Endothelial cell of umbilical vein (primary cell): ENCODE results near the gene EFHD2. TPM values are rescaled to one million over a fixed set of nuclear protein-coding genes. Genes with fewer than 3 reads are reported as not detected.

Experiments
- BruUV-seq: library from RNA; stranded (reverse); fragments of 400-500 nt; replicated peaks from 2 replicates; lab custom pipeline; 2021; lab: Mats Ljungman, UMichigan
- CTCF ChIA-PET: fragments of 300-600, 350-600 bp; sonication (Branson Sonifier 250); formaldehyde crosslinking; loops from one replicate; lab custom pipeline; 2021; ENCODE audit warnings: antibody characterized with exemption, inconsistent platforms; lab: Charles Lee
- POLR2A ChIA-PET: fragments of 300-600, 350-600 bp; sonication (Branson Sonifier 250); formaldehyde crosslinking; loops from one replicate; lab custom pipeline; 2021; ENCODE audit warnings: antibody characterized with exemption, inconsistent platforms; lab: Charles Lee
- DNase-seq: peaks from one replicate; pipeline ENCODE4 v3.0.0-alpha.2; 2011; ENCODE audit warnings: low read depth, low spot score
- FAIRE-seq: peaks from 2 replicates; lab custom pipeline; 2011; peaks lifted over from hg19 to GRCh38; lab: Jason Lieb, UNC
- H2AFZ ChIP-seq: 2 replicates; pipeline ENCODE4 v1.6.0; 2012; ENCODE audit warnings: low read depth, low read length, control low read depth, inconsistent platforms
- H3K27ac ChIP-seq: 2 replicates; pipeline ENCODE4 v1.5.1; 2011; ENCODE audit warnings: low read depth, mild to moderate bottlenecking, control low read depth, low read length, moderate library complexity; ENCODE audit not compliant: insufficient read depth
- H3K27me3 ChIP-seq, 2 experiments: 2 replicates each; pipeline versions ENCODE4 v1.6.0 to v1.6.1; 2011; ENCODE audit warnings: low read length in 2 of 2, mixed read lengths in 1 of 2; ENCODE audit not compliant: control insufficient read depth in 2 of 2, insufficient read depth in 2 of 2
- H3K36me3 ChIP-seq, 2 experiments: 2 replicates in 1 of 2; 3 replicates in 1 of 2; pipeline ENCODE4 v1.5.1; 2011; ENCODE audit warnings: low read length in 2 of 2, mild to moderate bottlenecking in 1 of 2, moderate library complexity in 1 of 2; ENCODE audit not compliant: control insufficient read depth in 2 of 2, insufficient read depth in 2 of 2; ENCODE audit errors: extremely low read depth in 1 of 2
- H3K4me1 ChIP-seq: 3 replicates; pipeline ENCODE4 v1.5.1; 2011; ENCODE audit warnings: mild to moderate bottlenecking, low read length; ENCODE audit not compliant: control insufficient read depth, insufficient read depth; ENCODE audit errors: extremely low read depth
- H3K4me2 ChIP-seq: 2 replicates; pipeline ENCODE4 v1.6.1; 2011; ENCODE audit warnings: low read length, control low read depth, mixed read lengths; ENCODE audit not compliant: insufficient read depth
- H3K4me3 ChIP-seq, 3 experiments: fragments of 200-600 bp in 1 of 3; sonication (generic), shearing (Covaris generic) in 1 of 3; replicated peaks in 1 of 3; 2 replicates each; pipeline ENCODE4 v1.5.1; 2011 to 2016; ENCODE audit warnings: control low read depth in 3 of 3, low read length in 3 of 3, mild to moderate bottlenecking in 2 of 3, inconsistent platforms in 1 of 3, low read depth in 1 of 3, moderate library complexity in 1 of 3; ENCODE audit not compliant: insufficient read depth in 1 of 3
- H3K79me2 ChIP-seq: 2 replicates; pipeline ENCODE4 v1.6.0; 2012; ENCODE audit warnings: low read length, inconsistent platforms; ENCODE audit not compliant: control insufficient read depth, insufficient read depth
- H3K9ac ChIP-seq: replicated peaks from 2 replicates; pipeline ENCODE3; 2011; ENCODE audit warnings: low read length, control low read depth; ENCODE audit not compliant: insufficient read depth; ENCODE audit errors: extremely low read depth
- H3K9me1 ChIP-seq: replicated peaks from 3 replicates; pipeline ENCODE4 v1.6.0; 2011; ENCODE audit warnings: mild to moderate bottlenecking, low read length; ENCODE audit not compliant: control insufficient read depth, insufficient read depth; ENCODE audit errors: extremely low read depth
- H3K9me3 ChIP-seq: replicated peaks from 2 replicates; pipeline ENCODE4 v1.5.1; 2012; ENCODE audit warnings: low read length, inconsistent platforms; ENCODE audit not compliant: control insufficient read depth, insufficient read depth
- H4K20me1 ChIP-seq: replicated peaks from 2 replicates; pipeline ENCODE3; 2011; ENCODE audit warnings: mild to moderate bottlenecking, low read length; ENCODE audit not compliant: control insufficient read depth, insufficient read depth; ENCODE audit errors: extremely low read depth
- CTCF ChIP-seq, 2 donors: IDR thresholded peaks; 1 replicate in 1 of 2; 2 replicates in 1 of 2; pipeline ENCODE4 v1.5.1; 2011; ENCODE audit warnings: low read length in 2 of 2, mild to moderate bottlenecking in 2 of 2, moderate library complexity in 2 of 2, control low read depth in 1 of 2, inconsistent platforms in 1 of 2, low read depth in 1 of 2; ENCODE audit not compliant: insufficient read depth in 1 of 2; ENCODE audit errors: extremely low read depth in 1 of 2
- EZH2 ChIP-seq: IDR thresholded peaks from 2 replicates; pipeline ENCODE4 v1.6.1; 2012; ENCODE audit warnings: borderline replicate concordance, low read depth, mild to moderate bottlenecking, moderate library complexity, low read length, inconsistent platforms; ENCODE audit not compliant: severe bottlenecking
- FOS ChIP-seq: IDR thresholded peaks from 2 replicates; pipeline ENCODE4 v1.6.1; 2011; ENCODE audit warnings: mild to moderate bottlenecking, low read length, moderate library complexity, borderline replicate concordance; ENCODE audit not compliant: insufficient read depth
- GATA2 ChIP-seq: IDR thresholded peaks from 2 replicates; pipeline ENCODE4 v1.7.0; 2011; ENCODE audit warnings: low read depth, mild to moderate bottlenecking, moderate library complexity, mixed read lengths, low read length; ENCODE audit not compliant: insufficient read length, insufficient read depth
- JUN ChIP-seq: IDR thresholded peaks from 2 replicates; pipeline ENCODE4 v1.6.1; 2011; ENCODE audit warnings: borderline replicate concordance, low read depth; ENCODE audit not compliant: insufficient read length, insufficient read depth
- MAX ChIP-seq: IDR thresholded peaks from 2 replicates; pipeline ENCODE4 v1.6.1; 2011; ENCODE audit not compliant: insufficient read depth, insufficient read length
- MYC ChIP-seq: IDR thresholded peaks from one replicate; pipeline ENCODE4 v1.6.1; 2011; ENCODE audit warnings: mild to moderate bottlenecking, low read depth, low read length
- POLR2A ChIP-seq: IDR thresholded peaks from 2 replicates; pipeline ENCODE4 v1.6.1; 2012; ENCODE audit warnings: low read depth, mild to moderate bottlenecking, control low read depth, low read length
- POLR2AphosphoS5 ChIP-seq: IDR thresholded peaks from 2 replicates; pipeline ENCODE4 v1.6.1; 2012; ENCODE audit warnings: low read depth, mild to moderate bottlenecking, control low read depth, low read length, moderate library complexity; ENCODE audit not compliant: insufficient read depth
- dilution Hi-C: fragments of 300-500 bp; cut with MboI; formaldehyde crosslinking; loops from one replicate; pipeline ENCODE4 v1.15.0; 2019; ENCODE audit warnings: low sequenced_read_pairs; ENCODE audit not compliant: extremely low pct_ligation_motif_present
- intact Hi-C: fragments of 100-400 bp; cut with micrococcal nuclease; formaldehyde crosslinking; loops from one replicate; pipeline ENCODE4 v1.10.0; 2022
- polyA plus RNA-seq, 4 experiments: library from polyadenylated mRNA; depleted of rRNA in 3 of 4; stranded (reverse) in 3 of 4; unstranded in 1 of 4; fragments of >200 nt; gene quantifications; 2 replicates each; pipeline versions ENCODE4 v1.2.1 to v1.2.3, GENCODE V29; 2011 to 2012; ENCODE audit warnings: missing spikeins in 1 of 4
- total RNA-seq: library from RNA; stranded (reverse); gene quantifications from 2 replicates; pipeline ENCODE4 v1.2.3, GENCODE V29; 2021

Gene EFHD2
- total and polyA plus RNA-seq, 2 donors (not counting 3 experiments of a cell fraction or from before 2014, with no cell fraction given): 50.2 to 73.5 TPM

- DNase-seq: no peak
- FAIRE-seq: no peak
- no peaks in the 10 kb centered on the region for H3K9me1 ChIP-seq
- peaks cover 36% of the 10 kb centered on the region for H3K4me1 ChIP-seq
- H3K36me3 ChIP-seq: peaks cover 0 to 1% of the 10 kb centered on the region in 2 experiments
- POLR2A ChIA-PET: no interaction called here
- H3K27ac ChIP-seq: no peak overlapping the region
- H3K4me3 ChIP-seq: no peak overlapping the region
- H3K4me2 ChIP-seq: no peak overlapping the region
- peaks cover 66% of the 10 kb centered on the region for H3K79me2 ChIP-seq
- H2AFZ ChIP-seq: no peak overlapping the region
- intact Hi-C loops: no loop called here
- CTCF ChIA-PET: interaction anchor here (1.1 to 3.0 kb wide), 6 partner anchors 10 to 292 kb away, joined by 3 to 28 read pairs (median 4); partner anchors contain the start of gene EFHD2
- dilution Hi-C loops: no loop called here
- BruUV-seq: no TSS peak
- no peak overlapping the region for H3K9ac ChIP-seq
- no peaks in the 10 kb centered on the region for H4K20me1 ChIP-seq
- H3K27me3 ChIP-seq: no peaks in the 10 kb centered on the region
- H3K9me3 ChIP-seq: no peaks in the 10 kb centered on the region
- TF ChIP-seq EZH2 (no peak), POLR2A (no peak), POLR2AphosphoS5 (no peak), JUN (no peak), MAX (no peak), CTCF (IDR thresholded peaks at IDR 0.05; ENCODE audit: extremely low read depth in 1 of 2, insufficient read depth in 1 of 2, low read depth in 1 of 2, low read length in 2 of 2) (no peak), GATA2 (no peak), MYC (no peak), FOS (no peak)
Observed at GRCh38 chr1:15420853-15421465, 11.3 kb downstream of the EFHD2 start.
